Stimulated activated CD4-positive, alpha-beta T cell treated with anti-CD3 and anti-CD28 coated beads, Interleukin-1b, Interleukin-23, amount 100 ng/mL, for 48 hours (primary cell): ENCODE measurements around the gene NRXN3.

Source experiments
- DNase-seq: peaks from one replicate; pipeline ENCODE4 v3.0.0-alpha.2; 2020

Gene NRXN3

GRCh38 chr14:78666336-78667056 lies 496.3 kb downstream of the NRXN3 start:
- no peak for DNase-seq

- DNase-seq: no peak
Observed at GRCh38 chr14:78667141-78667540, 497.0 kb downstream of the NRXN3 start.

- DNase-seq: no peak
Observed at GRCh38 chr14:78673845-78674244, 503.7 kb downstream of the NRXN3 start.

GRCh38 chr14:78674820-78675219 lies 504.6 kb downstream of the NRXN3 start:
- DNase-seq: no peak

GRCh38 chr14:78683206-78683605 lies 513.0 kb downstream of the NRXN3 start:
- no peak for DNase-seq

- DNase-seq: no peak
Observed at GRCh38 chr14:78683981-78684380, 513.8 kb downstream of the NRXN3 start.

- DNase-seq: no peak
Observed at GRCh38 chr14:78688503-78688902, 518.3 kb downstream of the NRXN3 start.

- no peak for DNase-seq
Observed at GRCh38 chr14:78690836-78691235, 520.7 kb downstream of the NRXN3 start.

GRCh38 chr14:78697341-78697740 lies 527.2 kb downstream of the NRXN3 start:
- DNase-seq: no peak

- DNase-seq: no peak
Observed at GRCh38 chr14:78698991-78699390, 528.8 kb downstream of the NRXN3 start.

- DNase-seq: no peak
Observed at GRCh38 chr14:78700236-78700635, 530.1 kb downstream of the NRXN3 start.

- no peak for DNase-seq
Observed at GRCh38 chr14:78701246-78701645, 531.1 kb downstream of the NRXN3 start.

GRCh38 chr14:78704965-78705364 lies 534.8 kb downstream of the NRXN3 start:
- no peak for DNase-seq

GRCh38 chr14:78705989-78706388 lies 535.8 kb downstream of the NRXN3 start:
- DNase-seq: no peak

- DNase-seq: no peak
Observed at GRCh38 chr14:78709795-78710557, 539.8 kb downstream of the NRXN3 start.

- no peak for DNase-seq
Observed at GRCh38 chr14:78710963-78711362, 540.8 kb downstream of the NRXN3 start.

GRCh38 chr14:78713716-78714115 lies 543.5 kb downstream of the NRXN3 start:
- no peak for DNase-seq

- DNase-seq: no peak
Observed at GRCh38 chr14:78714711-78715110, 544.5 kb downstream of the NRXN3 start.

- DNase-seq: no peak
Observed at GRCh38 chr14:78721756-78722480, 551.7 kb downstream of the NRXN3 start.

- DNase-seq: no peak
Observed at GRCh38 chr14:78725086-78725485, 554.9 kb downstream of the NRXN3 start.

GRCh38 chr14:78737116-78737515 lies 566.9 kb downstream of the NRXN3 start:
- DNase-seq: no peak

- DNase-seq: no peak
Observed at GRCh38 chr14:78737601-78738000, 567.4 kb downstream of the NRXN3 start.

GRCh38 chr14:78746086-78746595 lies 576.0 kb downstream of the NRXN3 start:
- no peak for DNase-seq

GRCh38 chr14:78747813-78748212 lies 577.6 kb downstream of the NRXN3 start:
- DNase-seq: no peak
